OCI-LY3 (cell line): ENCODE measurements around the gene GALK2.

ENCODE experiments used
- H2AFZ ChIP-seq: fragments of 200-600, 300-600 bp; shearing (Covaris generic); 2 replicates; pipeline ENCODE4 v1.6.0; 2014; ENCODE audit warnings: antibody characterized with exemption, low read depth, low read length
- H3K27ac ChIP-seq: fragments of 200-600, 300-600 bp; sonication (generic); 2 replicates; pipeline ENCODE4 v1.5.1; 2014; ENCODE audit warnings: mild to moderate bottlenecking, low read length, moderate library complexity, mixed read lengths
- H3K27me3 ChIP-seq: fragments of 200-600, 300-600 bp; sonication (generic); 2 replicates; pipeline ENCODE4 v1.6.1; 2014; ENCODE audit warnings: low read depth, low read length, mixed read lengths
- H3K36me3 ChIP-seq: fragments of 200-600, 300-600 bp; sonication (generic); replicated peaks from 2 replicates; pipeline ENCODE3; 2014; ENCODE audit warnings: low read depth, low read length, mixed read lengths
- H3K4me1 ChIP-seq: fragments of 300-600, 200-600 bp; sonication (generic); 2 replicates; pipeline ENCODE4 v1.6.1; 2014; ENCODE audit warnings: low read length, mixed read lengths
- H3K4me2 ChIP-seq: fragments of 200-600, 300-600 bp; sonication (generic); 2 replicates; pipeline ENCODE4 v1.6.1; 2014; ENCODE audit warnings: low read length, mixed read lengths
- H3K4me3 ChIP-seq: fragments of 300-600, 200-600 bp; sonication (generic); 2 replicates; pipeline ENCODE4 v1.5.1; 2014; ENCODE audit warnings: antibody characterized with exemption, mild to moderate bottlenecking, low read length, moderate library complexity
- H3K79me2 ChIP-seq: fragments of 300-600, 200-600 bp; shearing (Covaris generic); 2 replicates; pipeline ENCODE4 v1.6.1; 2014; ENCODE audit warnings: mild to moderate bottlenecking, low read length, mixed read lengths
- H3K9ac ChIP-seq: fragments of 300-600, 200-600 bp; shearing (Covaris generic); 2 replicates; pipeline ENCODE4 v1.6.0; 2014; ENCODE audit warnings: mild to moderate bottlenecking, low read length, moderate library complexity
- H3K9me3 ChIP-seq: fragments of 200-600, 300-600 bp; shearing (Covaris generic); 2 replicates; pipeline ENCODE4 v1.6.1; 2014; ENCODE audit warnings: low read length, mixed read lengths; ENCODE audit not compliant: insufficient read depth
- H4K20me1 ChIP-seq: fragments of 200-600, 300-600 bp; sonication (generic); 2 replicates; pipeline ENCODE4 v1.6.1; 2016; ENCODE audit warnings: low read length, mixed read lengths; ENCODE audit not compliant: insufficient read depth
- CTCF ChIP-seq: fragments of 200-600, 300-600 bp; sonication (generic); IDR thresholded peaks from 2 replicates; pipeline ENCODE4 v1.5.1; 2014; ENCODE audit warnings: antibody characterized with exemption, low read length, low read depth
- EZH2phosphoT487 ChIP-seq: fragments of 200-600 bp; shearing (Covaris generic); IDR thresholded peaks from 2 replicates; pipeline ENCODE4 v1.6.1; 2018; ENCODE audit warnings: antibody characterized with exemption, mixed run types, low read depth

GALK2 gene

GRCh38 chr15:49273734-49274318 is 103.8 kb downstream of the GALK2 start:
- Histone ChIP-seq H3K9ac (no peak overlapping the region), H3K79me2 (no peaks in the 10 kb centered on the region), H3K36me3 (no peaks in the 10 kb centered on the region), H3K4me3 (no peak overlapping the region), H3K27ac (no peak overlapping the region), H3K4me2 (no peak overlapping the region), H3K27me3 (no peaks in the 10 kb centered on the region), H2AFZ (no peak overlapping the region), H3K4me1 (no peaks in the 10 kb centered on the region), H4K20me1 (no peaks in the 10 kb centered on the region), H3K9me3 (no peaks in the 10 kb centered on the region)
- TF ChIP-seq EZH2phosphoT487 = no peak
- TF ChIP-seq CTCF = no peak

- TF ChIP-seq EZH2phosphoT487 (no peak), CTCF (no peak)
- H3K36me3 ChIP-seq = no peaks in the 10 kb centered on the region
Measured at GRCh38 chr15:49278751-49279150, 108.7 kb downstream of the GALK2 start.

GRCh38 chr15:49279521-49280456 is 109.7 kb downstream of the GALK2 start:
- Histone ChIP-seq H3K27me3 (no peaks in the 10 kb centered on the region), H4K20me1 (no peaks in the 10 kb centered on the region), H3K4me1 (no peaks in the 10 kb centered on the region), H3K9ac (no peak overlapping the region), H3K36me3 (no peaks in the 10 kb centered on the region), H2AFZ (no peak overlapping the region), H3K79me2 (no peaks in the 10 kb centered on the region), H3K9me3 (no peaks in the 10 kb centered on the region), H3K4me2 (no peak overlapping the region), H3K4me3 (no peak overlapping the region), H3K27ac (no peak overlapping the region)
- TF ChIP-seq EZH2phosphoT487 (no peak), CTCF (no peak)

More at GRCh38 chr15:49278751-49279150, 108.7 kb downstream of the GALK2 start:
- no peaks in the 10 kb centered on the region for H3K27me3 ChIP-seq
- H3K9ac ChIP-seq = no peak overlapping the region
- H3K27ac ChIP-seq = no peak overlapping the region
- H4K20me1 ChIP-seq = no peaks in the 10 kb centered on the region
- no peaks in the 10 kb centered on the region for H3K4me1 ChIP-seq
- H3K79me2 ChIP-seq = no peaks in the 10 kb centered on the region
- no peaks in the 10 kb centered on the region for H3K9me3 ChIP-seq
- no peak overlapping the region for H2AFZ ChIP-seq
- no peak overlapping the region for H3K4me3 ChIP-seq
- H3K4me2 ChIP-seq = no peak overlapping the region

- H3K4me1 ChIP-seq = no peaks in the 10 kb centered on the region
- H3K36me3 ChIP-seq = no peaks in the 10 kb centered on the region
- no peak overlapping the region for H3K9ac ChIP-seq
- H3K27ac ChIP-seq = no peak overlapping the region
- no peaks in the 10 kb centered on the region for H3K79me2 ChIP-seq
- no peak overlapping the region for H3K4me3 ChIP-seq
- TF ChIP-seq EZH2phosphoT487 = no peak
- TF ChIP-seq CTCF = no peak
- no peaks in the 10 kb centered on the region for H3K9me3 ChIP-seq
- H4K20me1 ChIP-seq = no peaks in the 10 kb centered on the region
- H3K27me3 ChIP-seq = no peaks in the 10 kb centered on the region
- H3K4me2 ChIP-seq = no peak overlapping the region
- H2AFZ ChIP-seq = no peak overlapping the region
Measured at GRCh38 chr15:49282366-49282765, 112.3 kb downstream of the GALK2 start.
